ENCODE measurements around the gene KRTAP10-9. TPM values are rescaled to one million over a fixed set of nuclear protein-coding genes. Genes with fewer than 3 reads are reported as not detected.

The KRTAP10-9 gene
- total RNA-seq, 1 experiment from 2014 or later: not detected

GRCh38 chr21:44601596-44602462 is 25.1 kb upstream of the KRTAP10-9 start:
- no peaks in the 10 kb centered on the region for H3K9me3 ChIP-seq
- no peaks in the 10 kb centered on the region for H3K27me3 ChIP-seq (replicated peaks; ENCODE audit: control insufficient read depth, insufficient read depth, low read length)
- H3K27me3 Mint-ChIP-seq (ENCODE audit: insufficient read depth, unreplicated experiment): peaks cover 10% of the 10 kb centered on the region
- CTCF ChIA-PET: interaction anchor here (0.7 kb wide), 1 partner anchor 18 kb away, joined by 3 read pairs; no protein-coding TSS in a partner anchor
- intact Hi-C loops (cut with micrococcal nuclease; ENCODE audit: unreplicated experiment): no loop called here
- no peak overlapping the region for H3K4me3 ChIP-seq (ENCODE audit: low read depth, low read length)
- DNase-seq: no peak
- H3K36me3 ChIP-seq (ENCODE audit: control insufficient read depth, insufficient read depth, low read length): no peaks in the 10 kb centered on the region
- no peaks in the 10 kb centered on the region for H3K4me1 ChIP-seq
- H3K4me3 Mint-ChIP-seq (ENCODE audit: unreplicated experiment): no peak overlapping the region
- H3K36me3 Mint-ChIP-seq (ENCODE audit: insufficient read depth, unreplicated experiment): no peaks in the 10 kb centered on the region
- peaks cover 7% of the 10 kb centered on the region for H3K4me1 Mint-ChIP-seq (ENCODE audit: low read depth, unreplicated experiment)
- peaks cover 18% of the 10 kb centered on the region for H3K9me3 Mint-ChIP-seq (ENCODE audit: unreplicated experiment)
- POLR2A ChIA-PET: no interaction called here
- BruUV-seq (replicated peaks): no TSS peak
- no peak for TF ChIP-seq CTCF (IDR thresholded peaks at IDR 0.05; ENCODE audit: insufficient read depth in 1 of 2, low read depth in 1 of 2, low read length in 1 of 2, severe bottlenecking in 1 of 2, unreplicated experiment in 1 of 2)
- no peak overlapping the region for H3K27ac Mint-ChIP-seq (ENCODE audit: unreplicated experiment)

DNA sequence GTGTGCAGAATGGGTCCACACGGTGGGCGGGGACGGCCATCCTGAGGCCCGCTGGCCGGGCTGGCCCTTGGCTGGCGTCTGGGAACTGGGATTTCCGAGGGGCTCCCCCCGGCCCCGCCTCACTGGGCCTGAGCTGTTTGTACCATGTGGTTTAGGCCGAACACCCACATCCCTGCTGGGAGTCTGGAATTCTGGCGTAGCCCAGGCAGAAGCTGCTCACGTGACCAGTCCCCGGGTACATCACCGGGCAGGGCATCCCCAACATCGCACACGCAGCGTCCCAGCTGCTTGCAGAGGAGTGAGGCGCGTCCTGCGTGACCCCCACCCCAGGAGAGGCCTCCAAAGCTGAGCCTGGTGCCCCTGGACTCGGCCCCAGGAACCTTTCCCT is 24.4 kb upstream of the KRTAP10-9 start:
- H3K4me1 ChIP-seq: no peaks in the 10 kb centered on the region
- H3K9me3 ChIP-seq: no peaks in the 10 kb centered on the region
- H3K36me3 Mint-ChIP-seq (ENCODE audit: insufficient read depth, unreplicated experiment): no peaks in the 10 kb centered on the region
- H3K27me3 Mint-ChIP-seq (ENCODE audit: insufficient read depth, unreplicated experiment): peaks cover 10% of the 10 kb centered on the region
- CTCF ChIA-PET: no interaction called here
- DNase-seq: no peak
- POLR2A ChIA-PET: no interaction called here
- BruUV-seq (replicated peaks): no TSS peak
- no peak overlapping the region for H3K27ac Mint-ChIP-seq (ENCODE audit: unreplicated experiment)
- intact Hi-C loops (cut with micrococcal nuclease; ENCODE audit: unreplicated experiment): no loop called here
- H3K4me1 Mint-ChIP-seq (ENCODE audit: low read depth, unreplicated experiment): peaks cover 7% of the 10 kb centered on the region
- TF ChIP-seq CTCF (IDR thresholded peaks at IDR 0.05; ENCODE audit: insufficient read depth in 1 of 2, low read depth in 1 of 2, low read length in 1 of 2, severe bottlenecking in 1 of 2, unreplicated experiment in 1 of 2): no peak
- no peak overlapping the region for H3K4me3 ChIP-seq (ENCODE audit: low read depth, low read length)
- no peaks in the 10 kb centered on the region for H3K36me3 ChIP-seq (ENCODE audit: control insufficient read depth, insufficient read depth, low read length)
- peaks cover 17% of the 10 kb centered on the region for H3K9me3 Mint-ChIP-seq (ENCODE audit: unreplicated experiment)
- H3K27me3 ChIP-seq (replicated peaks; ENCODE audit: control insufficient read depth, insufficient read depth, low read length): no peaks in the 10 kb centered on the region
- no peak overlapping the region for H3K4me3 Mint-ChIP-seq (ENCODE audit: unreplicated experiment)

GRCh38 chr21:44603109-44603875 is 23.6 kb upstream of the KRTAP10-9 start:
- Histone ChIP-seq H3K4me3 (ENCODE audit: low read depth, low read length) (no peak overlapping the region), H3K9me3 (no peaks in the 10 kb centered on the region), H3K4me1 (no peaks in the 10 kb centered on the region), H3K36me3 (ENCODE audit: control insufficient read depth, insufficient read depth, low read length) (no peaks in the 10 kb centered on the region), H3K27me3 (replicated peaks; ENCODE audit: control insufficient read depth, insufficient read depth, low read length) (no peaks in the 10 kb centered on the region)
- Mint-ChIP-seq H3K9me3 (ENCODE audit: unreplicated experiment) (peaks cover 8% of the 10 kb centered on the region), H3K27ac (ENCODE audit: unreplicated experiment) (no peak overlapping the region), H3K27me3 (ENCODE audit: insufficient read depth, unreplicated experiment) (peaks cover 6% of the 10 kb centered on the region), H3K4me3 (ENCODE audit: unreplicated experiment) (no peak overlapping the region), H3K4me1 (ENCODE audit: low read depth, unreplicated experiment) (no peaks in the 10 kb centered on the region), H3K36me3 (ENCODE audit: insufficient read depth, unreplicated experiment) (no peaks in the 10 kb centered on the region)
- CTCF ChIA-PET: no interaction called here
- intact Hi-C loops (cut with micrococcal nuclease; ENCODE audit: unreplicated experiment): no loop called here
- no peak for TF ChIP-seq CTCF (IDR thresholded peaks at IDR 0.05; ENCODE audit: insufficient read depth in 1 of 2, low read depth in 1 of 2, low read length in 1 of 2, severe bottlenecking in 1 of 2, unreplicated experiment in 1 of 2)
- DNase-seq: no peak
- POLR2A ChIA-PET: no interaction called here
- BruUV-seq (replicated peaks): no TSS peak

Measured in Caco-2 (cell line).